IPS DF 4.7 (cell line): ENCODE data around the gene ABCB1.

ENCODE experiments used
- DNase-seq: peaks from one replicate; pipeline ENCODE4 v3.0.0-alpha.2; 2013; ENCODE audit warnings: low spot score; ENCODE audit errors: extremely low read depth

ABCB1 gene

DNA sequence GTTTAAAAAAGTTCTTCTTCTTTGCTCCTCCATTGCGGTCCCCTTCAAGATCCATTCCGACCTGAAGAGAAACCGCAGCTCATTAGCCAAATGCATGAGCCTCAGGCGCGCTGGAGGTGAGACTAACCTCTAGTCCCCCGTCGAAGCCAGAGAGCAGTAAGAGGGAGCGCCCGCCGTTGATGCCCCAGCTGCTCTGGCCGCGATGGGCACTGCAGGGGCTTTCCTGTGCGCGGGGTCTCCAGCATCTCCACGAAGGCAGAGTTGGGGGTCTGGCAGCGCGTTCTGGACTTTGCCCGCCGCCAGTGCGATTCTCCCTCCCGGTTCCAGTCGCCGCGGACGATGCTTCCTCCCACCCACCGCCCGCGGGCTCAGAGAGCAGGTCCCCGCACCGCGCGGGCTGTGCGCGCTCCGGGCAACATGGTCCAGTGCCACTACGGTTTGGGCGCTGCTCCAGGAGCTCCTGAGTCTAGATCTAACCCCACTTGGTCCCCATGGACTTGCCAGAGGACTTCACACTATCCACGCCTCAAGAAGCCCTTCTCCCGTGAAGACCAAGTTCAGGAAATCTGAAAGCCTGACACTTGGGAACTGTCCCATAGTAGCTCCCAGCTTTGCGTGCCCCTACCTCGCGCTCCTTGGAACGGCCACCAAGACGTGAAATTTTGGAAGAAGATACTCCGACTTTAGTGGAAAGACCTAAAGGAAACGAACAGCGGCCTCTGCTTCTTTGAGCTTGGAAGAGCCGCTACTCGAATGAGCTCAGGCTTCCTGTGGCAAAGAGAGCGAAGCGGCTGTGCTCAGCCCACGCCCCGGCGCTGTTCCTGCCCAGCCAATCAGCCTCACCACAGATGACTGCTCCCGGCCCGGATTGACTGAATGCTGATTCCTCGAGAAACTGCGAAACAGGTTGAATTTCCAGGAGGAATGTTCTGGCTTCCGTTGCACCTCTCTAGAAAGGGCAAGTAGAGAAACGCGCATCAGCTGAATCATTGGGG, at the start of gene ABCB1:
Gene ABCB1 (minus strand): TSS at position 755 of the 995 bp plus-strand sequence. CDS start 700 bp downstream, at position 55.
- DNase-seq, result peak; percentile 38

DNA sequence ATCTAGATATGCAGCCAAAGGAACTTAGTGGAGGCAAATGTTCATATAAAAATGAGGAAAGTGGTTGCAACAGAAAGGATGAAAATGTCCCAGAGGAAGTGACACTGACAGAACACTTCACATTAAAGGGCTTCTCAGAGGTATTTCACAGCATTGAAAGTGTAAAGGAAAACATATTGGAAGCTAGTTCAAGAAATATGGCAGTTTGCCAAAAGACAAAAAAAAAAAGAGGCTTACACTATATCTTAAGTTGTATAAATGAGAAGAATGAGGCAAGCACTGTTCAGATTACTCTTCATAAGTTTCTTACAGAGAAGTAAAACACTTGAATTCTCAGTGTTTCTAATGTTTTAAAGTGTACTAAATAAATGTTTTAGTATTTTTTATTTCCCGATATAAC, 47.6 kb upstream of the ABCB1 start:
- DNase-seq, result no peak

DNA sequence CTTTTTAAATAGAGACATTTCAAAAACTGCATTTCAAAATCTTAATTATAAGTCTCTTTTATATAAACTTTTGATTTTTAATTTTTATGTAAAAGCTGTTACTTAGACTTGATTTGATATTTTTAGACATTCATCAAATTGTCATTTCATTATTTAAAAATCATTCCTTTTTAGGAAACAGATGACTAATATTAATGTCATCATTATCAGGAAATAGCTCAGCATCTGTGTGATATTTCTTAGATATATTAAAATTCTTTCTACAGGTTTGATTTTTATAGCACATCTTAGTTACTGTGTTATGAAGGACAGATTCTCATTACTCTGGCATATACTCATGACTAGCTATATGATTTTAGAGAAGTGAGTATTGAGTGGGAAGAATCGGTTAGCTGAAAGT, 44.8 kb upstream of the ABCB1 start:
- DNase-seq, result no peak

DNA sequence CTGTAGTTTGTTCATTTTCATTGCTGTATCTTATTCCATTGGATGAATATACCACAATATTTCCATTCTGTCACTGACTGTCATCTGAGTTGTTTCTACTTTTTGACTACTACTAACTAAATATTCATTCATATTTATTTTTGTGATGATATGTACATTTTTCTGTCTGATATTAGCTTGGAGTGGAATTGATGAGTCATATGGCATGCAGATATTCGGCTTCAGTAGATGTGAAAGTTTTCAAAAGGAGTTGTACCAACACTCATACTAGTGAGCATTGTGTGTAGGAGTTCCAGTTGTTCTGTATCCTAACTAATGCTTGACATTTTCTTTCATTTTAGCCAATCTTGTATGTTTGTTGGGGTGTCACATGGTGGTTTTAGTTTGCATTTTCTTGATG, 35.2 kb upstream of the ABCB1 start:
- DNase-seq, result no peak

DNA sequence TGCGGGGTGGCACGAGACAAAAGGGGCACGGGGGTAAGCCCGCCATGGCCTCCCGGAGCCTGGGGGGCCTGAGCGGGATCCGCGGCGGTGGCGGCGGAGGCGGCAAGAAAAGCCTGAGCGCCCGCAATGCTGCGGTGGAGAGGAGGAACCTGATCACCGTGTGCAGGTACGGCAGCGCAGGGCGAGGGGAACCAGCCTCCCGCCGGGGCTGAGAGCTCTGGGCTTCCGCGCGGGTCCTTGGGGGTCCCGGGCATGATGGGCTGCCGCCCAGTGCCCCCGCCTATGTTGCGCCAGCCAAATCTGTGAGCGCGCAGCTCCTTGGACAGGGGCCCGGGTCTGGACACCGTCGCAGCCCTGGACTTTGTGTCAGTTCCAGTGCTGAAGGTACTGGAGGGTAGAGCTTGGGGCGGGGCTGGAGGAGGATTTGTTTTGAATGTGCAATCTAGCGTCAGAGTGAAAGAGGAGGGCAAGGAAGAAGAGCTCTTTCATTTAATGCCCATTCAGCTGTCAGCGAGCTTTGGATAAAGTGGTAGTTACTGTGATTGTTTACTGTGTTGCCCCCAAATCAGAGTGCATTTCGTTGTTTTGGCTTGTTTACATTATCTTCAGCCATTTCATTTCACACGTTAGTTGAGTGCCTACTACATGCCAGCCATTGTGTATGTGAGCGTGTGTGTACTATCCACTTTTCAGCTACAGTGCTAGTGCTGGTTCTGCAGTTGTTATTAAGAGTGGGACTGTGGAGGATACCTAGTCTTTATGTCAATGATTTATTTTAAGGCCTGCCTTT, 28.3 kb upstream of the ABCB1 start:
- DNase-seq, result no peak

DNA sequence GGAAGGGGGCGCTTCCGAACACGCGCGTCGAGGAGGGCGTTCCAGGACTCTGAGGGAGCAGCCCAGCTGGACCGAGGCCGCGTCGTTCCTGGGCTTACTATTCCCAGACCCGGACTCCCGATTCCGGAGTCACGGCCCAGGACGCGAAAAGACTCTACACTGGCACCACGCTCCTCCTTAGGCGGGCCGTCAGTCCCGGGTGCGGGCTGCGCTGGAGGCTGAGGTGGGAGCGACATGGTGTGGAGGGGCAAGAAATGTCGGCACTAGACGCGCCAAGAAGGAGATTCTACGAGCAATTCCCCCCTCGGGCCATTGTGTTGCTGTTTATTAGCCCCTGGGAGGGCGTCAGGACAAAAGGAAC, 26.9 kb upstream of the ABCB1 start:
- DNase-seq, result no peak

DNA sequence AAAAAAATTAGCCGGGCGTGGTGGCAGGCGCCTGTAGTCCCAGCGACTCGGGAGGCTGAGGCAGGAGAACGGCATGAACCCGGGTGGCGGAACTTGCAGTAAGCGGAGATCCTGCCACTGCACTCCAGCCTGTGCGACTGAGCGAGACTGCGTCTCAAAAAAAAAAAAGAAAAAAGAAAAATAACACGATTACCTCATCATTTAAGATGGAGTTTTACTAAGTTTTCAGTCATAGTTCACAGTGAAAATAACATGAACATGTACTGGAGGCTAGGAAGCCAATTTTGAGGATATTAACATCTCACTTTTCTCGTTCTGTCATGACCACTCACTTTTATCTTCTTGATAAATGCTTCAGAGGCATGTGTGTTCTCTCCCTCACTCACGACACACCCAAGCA, 24.4 kb upstream of the ABCB1 start:
- DNase-seq, result no peak

DNA sequence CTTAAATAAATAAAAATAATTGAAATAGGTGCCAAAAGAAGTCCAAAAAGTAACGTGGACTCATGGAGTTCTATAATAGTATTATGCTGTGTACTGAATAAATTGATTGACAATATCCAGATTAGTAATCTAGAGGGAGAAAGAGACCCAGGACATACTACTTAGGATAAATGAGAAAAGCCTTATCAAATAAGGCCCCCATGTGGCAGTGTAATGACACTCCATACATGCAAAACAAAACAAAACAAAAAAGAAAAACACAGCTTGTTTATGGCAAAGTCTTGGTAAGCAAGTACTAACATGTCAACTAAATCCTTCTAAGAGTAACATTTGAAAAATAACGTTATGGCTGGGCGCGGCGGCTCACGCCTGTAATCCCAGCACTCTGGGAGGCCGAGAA, 23.9 kb upstream of the ABCB1 start:
- no peak for DNase-seq

DNA sequence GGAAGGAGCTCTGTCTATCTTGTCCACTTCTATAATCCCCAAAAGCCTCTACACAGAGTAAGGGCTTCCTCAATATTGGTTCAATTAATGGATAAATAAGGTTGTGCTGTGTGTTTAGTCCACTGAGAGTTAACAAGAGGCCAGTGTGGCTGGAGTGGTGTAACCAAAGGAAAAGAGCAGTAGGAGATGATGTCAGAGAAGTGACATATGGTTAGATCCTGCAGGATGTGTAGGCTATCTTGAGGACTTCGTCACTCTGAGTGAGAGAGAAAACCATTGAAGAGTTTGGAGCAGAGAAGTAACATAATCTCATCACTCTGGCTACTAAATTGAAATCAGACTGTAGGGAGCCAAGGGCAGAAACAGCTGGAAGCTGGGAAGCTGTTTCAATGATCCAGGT, 14.5 kb upstream of the ABCB1 start:
- DNase-seq, result no peak

DNA sequence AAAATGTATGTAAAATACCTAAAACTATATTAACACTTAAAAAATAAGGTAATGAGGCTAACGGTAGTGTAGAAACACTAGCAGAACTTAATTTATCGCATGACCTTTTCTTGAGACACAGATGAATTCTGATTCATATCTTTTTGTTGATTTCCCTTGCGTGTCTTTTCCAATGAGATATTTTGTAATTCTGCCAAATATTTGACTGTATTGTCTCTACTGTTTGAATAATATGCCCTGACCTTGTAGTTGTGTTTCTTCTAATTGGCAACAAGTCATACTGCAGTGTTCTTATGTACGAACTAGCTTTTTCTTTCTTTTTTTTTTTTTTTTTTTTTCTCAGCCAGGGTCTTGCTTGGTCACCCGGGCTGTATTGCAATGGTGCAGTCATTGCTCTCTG, 9.2 kb upstream of the ABCB1 start:
- no peak for DNase-seq

DNA sequence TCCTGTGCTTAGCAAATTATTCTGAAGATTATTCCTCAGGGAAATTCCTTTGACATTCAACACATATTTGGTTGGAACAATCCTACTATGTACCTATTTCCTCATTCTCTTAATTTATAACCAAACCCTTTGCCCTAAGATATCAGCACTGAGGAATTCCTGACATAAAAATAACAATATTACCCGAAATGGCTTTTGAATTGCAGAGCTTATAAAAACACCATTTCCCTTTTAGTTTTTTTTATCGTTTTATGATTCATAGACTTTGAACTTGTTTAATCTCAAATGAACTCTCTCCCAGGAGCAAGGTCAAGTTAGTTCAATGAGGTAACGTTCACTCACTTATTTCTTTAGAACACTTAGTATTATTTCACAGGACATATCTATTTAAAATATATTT, 7.7 kb upstream of the ABCB1 start:
- DNase-seq, result no peak

DNA sequence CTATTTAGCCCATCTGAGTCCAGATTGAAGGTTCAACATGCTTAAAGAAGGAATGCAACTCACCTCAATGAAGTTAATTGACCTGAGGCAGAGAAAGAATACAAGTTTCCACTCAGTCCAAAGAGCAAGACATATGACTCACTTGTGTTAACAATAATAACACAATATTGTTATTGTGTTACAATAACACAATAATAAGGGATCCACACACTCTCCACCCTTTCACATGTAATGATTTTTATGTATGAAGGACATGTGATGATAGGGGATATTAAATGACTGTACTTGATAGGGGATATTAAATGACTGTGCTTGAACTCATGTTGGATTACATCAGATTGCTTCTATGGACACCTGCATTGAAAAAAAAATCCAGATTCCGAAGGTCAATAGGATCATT, 3.6 kb upstream of the ABCB1 start:
- no peak for DNase-seq

DNA sequence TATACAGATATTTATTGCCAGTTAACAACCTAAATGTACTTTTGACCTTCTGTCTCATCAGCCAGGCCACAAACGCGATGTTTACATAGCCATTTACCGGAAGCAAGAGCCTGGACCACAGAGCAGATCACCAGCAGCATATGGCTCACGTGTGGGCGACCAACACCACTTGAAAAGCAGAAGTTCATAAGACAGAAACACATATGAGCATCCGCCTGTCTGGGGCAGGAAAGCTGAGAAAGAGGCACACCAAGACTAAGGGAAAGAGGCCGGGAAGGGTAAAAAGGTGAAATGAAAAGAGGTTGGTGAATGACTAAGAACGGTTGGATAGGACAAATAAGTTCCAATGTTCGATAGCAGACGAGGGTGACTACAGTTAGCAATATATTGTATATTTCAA, 1.3 kb downstream of the ABCB1 start:
- no peak for DNase-seq

DNA sequence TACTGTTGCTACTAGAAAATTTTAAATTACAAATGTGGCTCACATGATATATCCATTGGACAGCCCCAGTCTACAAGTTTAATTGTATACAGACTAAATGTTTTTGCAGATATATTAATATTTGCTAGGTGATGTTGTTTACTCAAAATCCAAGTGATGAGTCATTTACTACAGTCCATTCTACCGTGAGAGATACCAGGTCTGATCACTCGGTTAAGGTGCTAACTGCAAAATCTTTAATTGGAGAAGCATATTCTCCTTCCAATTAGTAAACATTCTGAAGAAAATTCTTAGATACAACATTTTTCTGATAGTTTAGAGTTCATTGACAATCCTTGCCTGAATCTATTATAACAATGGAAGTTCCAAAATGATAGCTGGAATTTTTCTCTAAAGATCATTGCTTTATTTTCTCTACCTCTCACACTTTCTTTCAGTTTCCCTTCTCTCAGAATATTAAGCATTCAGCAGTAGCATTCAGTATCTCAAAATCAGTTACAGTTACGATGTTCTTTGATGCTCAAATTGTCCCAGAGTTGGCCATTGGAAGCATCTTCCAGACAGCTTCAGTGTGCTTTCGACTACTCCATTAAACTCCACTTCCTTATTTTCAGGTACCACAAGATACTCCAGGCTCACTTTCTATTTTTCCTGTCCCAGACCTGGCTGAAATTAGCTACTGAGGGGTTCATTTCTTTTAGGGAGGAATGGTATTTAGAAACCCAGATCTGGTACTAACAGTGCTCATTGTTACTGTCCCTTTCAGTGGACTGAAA, 2.3 kb downstream of the ABCB1 start:
- no peak for DNase-seq

DNA sequence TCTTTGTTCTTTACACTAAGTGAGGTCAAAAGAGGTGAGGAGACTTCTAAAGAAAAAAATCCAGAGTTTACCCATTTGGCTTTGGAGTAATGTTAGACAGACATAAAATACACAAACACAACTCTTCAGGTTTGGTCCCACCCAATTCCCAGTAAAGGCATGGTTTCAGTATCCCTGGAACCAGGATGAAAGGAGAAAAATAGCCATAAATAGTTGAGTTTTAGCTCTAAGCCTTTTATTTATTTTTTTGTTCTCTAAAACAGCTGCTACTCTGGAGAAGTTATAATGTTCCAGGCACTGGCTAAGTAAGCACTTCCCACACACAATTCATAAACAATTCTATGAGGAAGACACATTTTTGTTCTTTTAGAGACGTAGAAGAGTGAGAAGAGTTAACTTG, 4.0 kb downstream of the ABCB1 start:
- DNase-seq, result no peak

DNA sequence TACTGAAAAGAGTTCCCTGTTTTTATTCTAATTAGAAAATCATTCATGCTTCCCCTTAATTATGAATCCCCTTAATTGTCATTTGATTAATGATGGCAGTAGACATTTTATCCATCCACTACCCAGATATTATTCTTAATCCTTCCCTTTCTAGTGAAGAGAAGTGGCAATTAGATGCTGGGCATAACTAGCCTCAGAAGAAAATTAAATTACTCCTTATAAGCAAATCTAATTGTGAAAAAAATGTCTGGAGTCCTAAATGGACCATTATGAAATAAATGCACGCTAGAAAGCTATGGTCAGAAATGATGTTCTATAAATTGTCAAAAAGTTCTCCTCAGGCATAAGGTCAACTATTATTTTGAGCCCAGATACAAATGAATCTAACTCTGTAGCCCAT, 4.5 kb downstream of the ABCB1 start:
- DNase-seq, result no peak

DNA sequence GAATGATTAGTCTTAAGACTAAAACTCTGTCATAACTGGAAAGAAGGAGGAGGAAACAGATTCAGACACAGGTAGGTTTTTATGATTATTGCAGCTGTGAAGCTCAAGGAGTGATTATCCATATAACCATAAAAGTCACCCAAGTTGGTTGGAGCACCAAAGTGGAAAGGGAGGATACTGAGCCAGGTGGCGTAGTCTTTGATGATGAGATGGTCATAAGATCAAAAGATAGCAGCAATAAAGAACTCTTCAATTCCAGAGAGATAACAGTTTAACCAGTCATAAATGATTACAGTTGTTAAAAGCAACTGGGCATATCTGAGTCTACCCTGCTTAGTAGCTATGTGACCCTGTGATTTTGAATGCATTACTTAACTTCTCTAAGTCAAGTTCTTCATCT, 8.4 kb downstream of the ABCB1 start:
- no peak for DNase-seq

DNA sequence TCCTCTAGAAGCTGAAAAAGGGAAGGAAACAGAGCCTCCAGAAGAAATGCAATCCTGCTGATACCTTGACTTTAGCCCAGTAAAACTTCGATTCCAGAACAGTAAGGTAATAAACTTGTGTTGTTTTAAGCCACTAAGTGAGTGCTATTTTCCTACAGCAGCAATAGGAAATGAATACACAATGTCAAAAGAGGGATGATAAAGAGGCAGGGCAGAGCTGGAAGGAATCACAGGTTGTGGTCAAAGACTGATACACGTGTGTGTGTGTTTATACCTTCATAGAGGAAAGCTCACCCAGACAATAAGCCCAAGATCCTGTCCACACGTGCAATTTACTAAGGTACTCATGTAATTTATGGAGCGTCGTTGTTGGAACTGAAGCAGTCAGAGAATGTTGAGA, 9.5 kb downstream of the ABCB1 start:
- no peak for DNase-seq

DNA sequence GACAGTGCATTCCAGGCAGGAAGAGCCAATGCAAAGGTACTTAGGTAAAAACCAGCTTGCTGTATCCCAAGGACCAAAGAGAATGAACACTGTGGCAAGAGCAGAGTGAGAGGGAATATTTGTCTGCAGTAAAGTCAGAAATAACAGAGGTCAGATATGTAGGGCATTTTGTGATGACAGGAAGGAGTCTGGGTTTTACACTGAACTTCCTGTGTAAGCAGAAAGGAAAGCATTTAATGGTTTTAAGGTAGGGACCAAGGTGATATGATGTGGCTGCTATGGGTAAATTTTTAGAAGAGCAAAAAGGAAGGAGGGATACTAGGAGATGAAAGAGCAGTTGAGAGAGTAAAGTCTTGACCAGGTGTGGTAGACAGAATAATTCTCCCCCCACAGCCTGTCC, 10.1 kb downstream of the ABCB1 start:
- no peak for DNase-seq

DNA sequence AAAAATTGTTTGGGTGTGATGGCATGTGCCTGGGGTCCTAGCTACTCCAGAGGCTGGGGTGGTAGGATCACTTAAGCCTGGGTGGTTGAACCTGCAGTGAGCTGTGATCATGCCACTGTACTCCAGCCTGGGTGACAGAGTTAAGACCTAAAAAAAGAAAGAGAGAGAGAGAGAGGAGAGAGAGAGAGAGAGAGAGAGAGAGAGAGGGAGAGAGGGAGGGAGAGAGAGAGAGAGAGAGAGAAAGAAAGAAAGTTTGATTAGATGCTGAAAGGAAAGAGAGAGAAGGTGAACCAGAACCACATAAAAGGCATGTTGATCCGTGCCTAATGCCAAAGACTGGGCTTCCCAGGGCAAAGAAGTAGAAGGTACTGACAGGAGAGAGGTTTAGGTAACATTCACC, 11.1 kb downstream of the ABCB1 start:
- no peak for DNase-seq

DNA sequence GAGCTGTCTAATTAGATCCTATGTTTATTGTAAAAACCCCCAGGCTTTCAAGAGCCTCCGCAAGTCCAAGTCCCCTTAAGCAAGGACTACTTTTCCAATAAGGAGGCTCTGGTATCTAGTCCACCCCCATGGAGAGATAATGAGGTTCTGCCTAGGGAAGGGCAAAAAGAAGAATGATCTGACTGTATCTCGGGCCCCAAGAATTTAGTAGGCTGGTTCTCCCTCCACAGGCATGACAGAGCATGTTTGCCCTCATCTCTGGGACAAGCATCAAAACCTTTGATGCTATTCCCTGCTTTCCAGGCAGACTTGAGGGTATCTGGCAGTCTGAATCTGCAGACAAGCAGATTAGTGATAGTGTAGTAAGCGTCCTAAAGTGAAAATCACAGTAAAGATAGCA, 19.0 kb downstream of the ABCB1 start:
- no peak for DNase-seq

DNA sequence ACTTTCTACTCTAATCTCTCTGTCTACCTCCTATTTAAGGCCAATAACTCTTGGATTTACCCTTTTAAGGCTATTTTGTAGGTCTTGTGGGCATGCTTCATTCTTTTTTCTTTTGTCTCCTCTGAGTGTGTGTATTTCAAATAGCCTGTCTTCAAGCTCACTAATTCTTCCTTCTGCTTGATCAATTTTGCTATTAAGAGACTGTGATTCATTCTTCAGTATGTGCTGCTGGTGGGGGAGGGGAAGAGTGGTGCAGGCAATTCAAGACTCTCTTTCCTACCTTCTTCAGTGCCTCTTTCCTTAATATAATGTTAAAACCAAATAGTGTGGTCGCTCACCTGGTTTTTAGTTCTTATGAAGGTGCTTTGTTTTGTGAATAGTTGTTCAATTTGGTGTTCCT, 20.0 kb downstream of the ABCB1 start:
- DNase-seq, result no peak
